Measurements from ENCODE around the gene SLC1A2.

The SLC1A2 gene

GRCh38 chr11:35388061-35388460 lies 31.3 kb downstream of the SLC1A2 start:
- TF ChIP-seq CTCF (IDR thresholded peaks at IDR 0.05; ENCODE audit: low read depth, low read length), result no peak
- no peak for DNase-seq (ENCODE audit: extremely low read depth, low read depth)

GRCh38 chr11:35387111-35387982 lies 32.0 kb downstream of the SLC1A2 start:
- DNase-seq (ENCODE audit: extremely low read depth, low read depth), result no peak
- no peak for TF ChIP-seq CTCF (IDR thresholded peaks at IDR 0.05; ENCODE audit: low read depth, low read length)

- DNase-seq (ENCODE audit: extremely low read depth, low read depth), result no peak
- no peak for TF ChIP-seq CTCF (IDR thresholded peaks at IDR 0.05; ENCODE audit: low read depth, low read length)
Observed at GRCh38 chr11:35383953-35384352, 35.4 kb downstream of the SLC1A2 start.

- no peak for DNase-seq (ENCODE audit: extremely low read depth, low read depth)
- no peak for TF ChIP-seq CTCF (IDR thresholded peaks at IDR 0.05; ENCODE audit: low read depth, low read length)
Observed at GRCh38 chr11:35381709-35382322, 37.5 kb downstream of the SLC1A2 start.

DNA sequence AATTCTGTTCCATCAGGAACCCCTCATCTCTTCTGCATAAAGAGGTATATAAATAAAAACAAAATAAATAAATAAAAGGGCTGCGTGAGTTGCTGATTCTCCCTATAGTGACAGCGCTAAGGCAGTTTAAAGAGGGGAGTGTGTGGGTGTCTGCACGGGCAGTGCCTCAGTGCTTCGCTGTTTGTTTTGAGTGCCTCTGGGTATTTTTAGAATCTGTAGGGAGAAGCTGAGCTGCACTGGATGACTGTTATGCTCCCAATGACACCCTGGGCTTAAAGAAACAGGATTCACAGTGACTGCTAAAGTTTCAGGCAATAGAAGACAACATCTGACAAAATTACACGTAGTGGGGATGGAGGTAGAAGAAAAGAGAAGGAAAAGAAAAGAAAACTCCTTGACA lies 38.8 kb downstream of the SLC1A2 start:
- DNase-seq (ENCODE audit: extremely low read depth, low read depth), result no peak
- no peak for TF ChIP-seq CTCF (IDR thresholded peaks at IDR 0.05; ENCODE audit: low read depth, low read length)

- no peak for TF ChIP-seq CTCF (IDR thresholded peaks at IDR 0.05; ENCODE audit: low read depth, low read length)
- DNase-seq (ENCODE audit: extremely low read depth, low read depth), result no peak
Observed at GRCh38 chr11:35377262-35377661, 42.1 kb downstream of the SLC1A2 start.

DNA sequence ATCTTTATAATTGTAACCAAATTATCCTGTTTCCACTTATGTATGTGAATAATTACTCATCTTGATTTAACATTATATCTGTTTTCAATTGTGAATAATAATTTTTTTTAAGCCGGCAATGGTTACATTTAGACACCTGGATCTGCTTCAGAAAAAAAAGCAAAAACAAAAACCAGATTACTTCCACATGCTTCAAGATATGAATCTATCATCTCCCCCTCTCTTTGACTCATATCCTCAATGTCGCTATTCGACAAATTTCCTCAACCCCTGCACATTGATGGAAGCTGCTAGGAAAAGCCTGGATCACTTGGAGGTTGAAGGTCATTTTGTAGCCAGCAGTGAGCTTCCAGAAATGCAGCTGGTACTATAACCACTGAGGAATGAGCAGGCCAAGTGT lies 42.7 kb downstream of the SLC1A2 start:
- no peak for TF ChIP-seq CTCF (IDR thresholded peaks at IDR 0.05; ENCODE audit: low read depth, low read length)
- no peak for DNase-seq (ENCODE audit: extremely low read depth, low read depth)

All from AG09319 (cell line).